Stimulated activated CD8-positive, alpha-beta memory T cell treated with anti-CD3 and anti-CD28 coated beads, Interleukin-7, amount 100 ng/mL, for 4 hours (primary cell): ENCODE measurements around the gene TMEM126A.
"Not testable (repeated sequence)": the region's sequence is repeated elsewhere in the genome, so short reads cannot be mapped to it uniquely, and the experiment has no call there.

ENCODE experiments used
- DNase-seq, 2 donors: peaks; one replicate each; pipeline ENCODE4 v3.0.0-alpha.2; 2020; ENCODE audit warnings: low read depth in 2 of 2

Gene TMEM126A

GRCh38 chr11:85658180-85658579, 10.4 kb downstream of the TMEM126A start:
- DNase-seq: no peak

GRCh38 chr11:85661972-85662664, 14.4 kb downstream of the TMEM126A start:
- DNase-seq: no peak

GRCh38 chr11:85663080-85663752, 15.4 kb downstream of the TMEM126A start:
- no peak for DNase-seq

- DNase-seq: peak; percentile 79 to 85
Observed at GRCh38 chr11:85663753-85664614, 16.2 kb downstream of the TMEM126A start.

GRCh38 chr11:85664615-85665481, 17.1 kb downstream of the TMEM126A start, which contains the start of gene CREBZF:
Gene CREBZF (minus strand): TSS chr11:85665129. CDS start chr11:85664875, 254 bp downstream.
- DNase-seq: peak; percentile 88 to 90

- DNase-seq: no peak
Observed at GRCh38 chr11:85665733-85666132, 18.0 kb downstream of the TMEM126A start.

GRCh38 chr11:85666687-85667086, 18.9 kb downstream of the TMEM126A start:
- no peak for DNase-seq

GRCh38 chr11:85668157-85668556, 20.4 kb downstream of the TMEM126A start:
- DNase-seq: no peak

- not testable (repeated sequence) for DNase-seq
Observed at GRCh38 chr11:85670949-85671663, 23.3 kb downstream of the TMEM126A start.

DNA sequence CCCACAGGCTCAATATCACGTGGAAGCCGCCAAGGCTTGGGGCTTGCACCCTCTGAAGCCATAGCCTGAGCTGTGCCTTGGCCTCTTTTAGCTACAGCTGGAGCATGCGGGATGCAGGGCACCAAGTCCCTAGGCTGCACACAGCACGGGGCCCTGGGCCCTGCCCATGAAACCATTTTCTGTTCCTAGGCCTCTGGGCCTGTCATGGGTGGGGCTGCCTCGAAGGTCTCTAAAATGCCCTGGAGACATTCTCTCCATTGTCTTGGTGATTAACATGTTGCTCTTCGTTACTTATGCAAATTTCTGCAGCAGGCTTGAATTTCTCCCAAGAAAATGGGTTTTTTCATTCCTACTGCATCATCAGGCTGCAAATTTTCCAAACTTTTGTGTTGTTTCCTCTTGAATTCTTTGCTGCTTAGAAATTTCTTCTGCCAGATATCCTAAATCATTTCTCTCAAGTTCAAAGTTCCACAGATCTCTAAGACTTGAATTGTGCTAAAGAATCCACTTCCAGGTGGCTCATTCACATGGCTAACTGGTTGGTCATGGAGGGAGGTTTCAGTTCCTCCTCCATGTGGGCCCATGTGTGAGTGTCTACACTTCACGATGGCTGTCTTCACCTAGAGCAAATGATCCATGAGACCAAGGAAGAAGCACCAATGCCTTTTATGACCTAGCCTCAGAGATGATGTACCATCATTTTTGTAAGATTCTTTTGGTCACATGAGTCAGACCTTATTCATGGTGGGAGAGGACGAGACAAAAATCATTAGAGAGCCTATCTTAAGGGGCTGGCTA, 24.5 kb downstream of the TMEM126A start:
- no peak for DNase-seq

DNA sequence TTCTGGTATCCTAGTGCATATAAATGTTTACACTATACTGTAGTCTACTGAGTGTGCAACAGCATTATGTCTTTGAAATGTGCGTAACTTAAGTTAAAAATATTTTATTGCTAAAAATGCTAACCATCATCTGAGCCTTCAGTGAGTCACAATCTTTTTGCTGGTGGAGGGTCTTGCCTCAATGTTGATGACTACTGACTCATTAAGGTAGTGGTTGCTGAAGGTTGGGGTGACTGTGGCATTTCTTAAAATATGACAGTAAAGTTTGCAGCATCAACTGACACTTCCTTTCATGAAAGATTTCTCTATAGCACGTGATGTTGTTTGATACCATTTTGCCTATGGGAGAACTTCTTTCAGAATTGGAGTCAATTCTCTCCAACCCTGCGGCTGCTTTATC, 25.6 kb downstream of the TMEM126A start:
- no peak for DNase-seq

GRCh38 chr11:85679576-85679975, 31.8 kb downstream of the TMEM126A start:
- DNase-seq: no peak

- no peak for DNase-seq
Observed at GRCh38 chr11:85680897-85681296, 33.1 kb downstream of the TMEM126A start.

- peak; percentile 43 to 66 for DNase-seq
Observed at GRCh38 chr11:85682330-85683305, 34.9 kb downstream of the TMEM126A start.

- DNase-seq: no peak
Observed at GRCh38 chr11:85685125-85685819, 37.5 kb downstream of the TMEM126A start.

GRCh38 chr11:85685820-85686459, 38.2 kb downstream of the TMEM126A start, which contains the start of gene CCDC89:
Gene CCDC89 (minus strand): TSS chr11:85686195. CDS start chr11:85686130, 65 bp downstream.
- DNase-seq: no peak

- DNase-seq: no peak
Observed at GRCh38 chr11:85694385-85694980, 46.7 kb downstream of the TMEM126A start.
